SK-N-SH treated with all-trans-retinoic acid at 6 μM for 48 hours (cell line): ENCODE results near the gene EFNB1.
"Not testable (repeated sequence)": the region's sequence is repeated elsewhere in the genome, so short reads cannot be mapped to it uniquely, and the experiment has no call there.

Experiments
- ATAC-seq: fragments of 200-7000 bp; cut with Tn5 transposase; 3 replicates; pipeline ENCODE4 v1.9.1; 2020; ENCODE audit warnings: mild to moderate bottlenecking, moderate library complexity
- ARNTL ChIP-seq: fragments of 450-650 bp; formaldehyde crosslinking; IDR thresholded peaks from 2 replicates; pipeline ENCODE4 v1.5.0; 2020; ENCODE audit warnings: low read depth, mild to moderate bottlenecking, moderate library complexity, borderline replicate concordance
- BACH2 ChIP-seq: fragments of 250-450 bp; sonication (Bioruptor Pico); IDR thresholded peaks from 2 replicates; pipeline ENCODE4 v1.9.0; 2021; ENCODE audit warnings: mild to moderate bottlenecking, borderline replicate concordance
- CSDC2 ChIP-seq: fragments of 250-450 bp; sonication (Bioruptor Pico); IDR thresholded peaks from 2 replicates; pipeline ENCODE4 v1.5.0; 2020; ENCODE audit warnings: mild to moderate bottlenecking, moderate library complexity
- GLIS3 ChIP-seq: fragments of 250-450 bp; sonication (Bioruptor Pico); IDR thresholded peaks from 2 replicates; pipeline ENCODE4 v1.5.0; 2020; ENCODE audit warnings: mild to moderate bottlenecking, moderate library complexity
- OSR1 ChIP-seq: fragments of 250-450 bp; sonication (Bioruptor Pico); IDR thresholded peaks from 2 replicates; pipeline ENCODE4 v1.8.0; 2022; ENCODE audit warnings: moderate library complexity, mild to moderate bottlenecking, inconsistent platforms
- POU6F1 ChIP-seq: fragments of 250-450 bp; sonication (Bioruptor Pico); IDR thresholded peaks from 2 replicates; pipeline ENCODE4 v1.8.0; 2021; ENCODE audit warnings: low read depth, mild to moderate bottlenecking, moderate library complexity, borderline replicate concordance
- PPARA ChIP-seq: fragments of 250-450 bp; sonication (Bioruptor Pico); IDR thresholded peaks from 2 replicates; pipeline ENCODE4 v1.5.0; 2020; ENCODE audit warnings: mild to moderate bottlenecking, borderline replicate concordance
- TOX ChIP-seq: fragments of 250-450 bp; sonication (Bioruptor Pico); IDR thresholded peaks from 2 replicates; pipeline ENCODE4 v1.8.0; 2021; ENCODE audit warnings: mild to moderate bottlenecking, moderate library complexity, borderline replicate concordance
- TSHZ2 ChIP-seq: fragments of 250-450 bp; sonication (Bioruptor Pico); IDR thresholded peaks from 2 replicates; pipeline ENCODE4 v1.5.0; 2020; ENCODE audit warnings: mild to moderate bottlenecking, moderate library complexity
- ZC3H10 ChIP-seq: fragments of 250-450 bp; sonication (Bioruptor Pico); IDR thresholded peaks from 2 replicates; pipeline ENCODE4 v1.5.1; 2021; ENCODE audit warnings: mild to moderate bottlenecking, moderate library complexity
- ZFP30 ChIP-seq: fragments of 450-650 bp; formaldehyde crosslinking; IDR thresholded peaks from 2 replicates; pipeline ENCODE4 v1.5.0; 2022; ENCODE audit warnings: mild to moderate bottlenecking, moderate library complexity
- ZNF565 ChIP-seq: fragments of 450-650 bp; formaldehyde crosslinking; conservative IDR thresholded peaks from 2 replicates; pipeline ENCODE4 v1.5.0; 2020; ENCODE audit warnings: low read depth, mild to moderate bottlenecking, moderate library complexity
- ZNF70 ChIP-seq: fragments of 450-650 bp; formaldehyde crosslinking; IDR thresholded peaks from 2 replicates; pipeline ENCODE4 v1.5.0; 2020; ENCODE audit warnings: mild to moderate bottlenecking, moderate library complexity
- ZNF8 ChIP-seq: fragments of 450-650 bp; formaldehyde crosslinking; IDR thresholded peaks from 2 replicates; pipeline ENCODE4 v1.5.0; 2020; ENCODE audit warnings: mild to moderate bottlenecking, moderate library complexity
- TF ChIP-seq, protein P1 (sequence below): fragments of 250-450 bp; sonication (Bioruptor Pico); IDR thresholded peaks from 2 replicates; pipeline ENCODE4 v1.5.1; 2020; ENCODE audit warnings: low read depth, mild to moderate bottlenecking, moderate library complexity
- TF ChIP-seq, protein P2 (sequence below): fragments of 250-450 bp; sonication (Bioruptor Pico); IDR thresholded peaks from 2 replicates; pipeline ENCODE4 v1.8.0; 2020; ENCODE audit warnings: mild to moderate bottlenecking, moderate library complexity, borderline replicate concordance

The EFNB1 gene

GRCh38 chrX:68828740-68829581, at the start of gene EFNB1:
EFNB1 (plus strand) TSS chrX:68829021; CDS start chrX:68829777, 756 bp downstream.
- ATAC-seq = peak; percentile 88
- TF ChIP-seq TSHZ2 (CRISPR knock-in tag) = no peak
- no peak for TF ChIP-seq ZNF70 (CRISPR knock-in tag)
- TF ChIP-seq ARNTL = no peak
- TF ChIP-seq PPARA = no peak
- TF ChIP-seq ZC3H10 (CRISPR knock-in tag) = no peak
- TF ChIP-seq ZNF565 (CRISPR knock-in tag) = no peak
- no peak for TF ChIP-seq GLIS3 (CRISPR knock-in tag)
- TF ChIP-seq, protein P1, sequence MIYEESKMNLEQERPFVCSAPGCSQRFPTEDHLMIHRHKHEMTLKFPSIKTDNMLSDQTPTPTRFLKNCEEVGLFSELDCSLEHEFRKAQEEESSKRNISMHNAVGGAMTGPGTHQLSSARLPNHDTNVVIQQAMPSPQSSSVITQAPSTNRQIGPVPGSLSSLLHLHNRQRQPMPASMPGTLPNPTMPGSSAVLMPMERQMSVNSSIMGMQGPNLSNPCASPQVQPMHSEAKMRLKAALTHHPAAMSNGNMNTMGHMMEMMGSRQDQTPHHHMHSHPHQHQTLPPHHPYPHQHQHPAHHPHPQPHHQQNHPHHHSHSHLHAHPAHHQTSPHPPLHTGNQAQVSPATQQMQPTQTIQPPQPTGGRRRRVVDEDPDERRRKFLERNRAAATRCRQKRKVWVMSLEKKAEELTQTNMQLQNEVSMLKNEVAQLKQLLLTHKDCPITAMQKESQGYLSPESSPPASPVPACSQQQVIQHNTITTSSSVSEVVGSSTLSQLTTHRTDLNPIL (CRISPR knock-in tag) = no peak
- TF ChIP-seq, protein P2, sequence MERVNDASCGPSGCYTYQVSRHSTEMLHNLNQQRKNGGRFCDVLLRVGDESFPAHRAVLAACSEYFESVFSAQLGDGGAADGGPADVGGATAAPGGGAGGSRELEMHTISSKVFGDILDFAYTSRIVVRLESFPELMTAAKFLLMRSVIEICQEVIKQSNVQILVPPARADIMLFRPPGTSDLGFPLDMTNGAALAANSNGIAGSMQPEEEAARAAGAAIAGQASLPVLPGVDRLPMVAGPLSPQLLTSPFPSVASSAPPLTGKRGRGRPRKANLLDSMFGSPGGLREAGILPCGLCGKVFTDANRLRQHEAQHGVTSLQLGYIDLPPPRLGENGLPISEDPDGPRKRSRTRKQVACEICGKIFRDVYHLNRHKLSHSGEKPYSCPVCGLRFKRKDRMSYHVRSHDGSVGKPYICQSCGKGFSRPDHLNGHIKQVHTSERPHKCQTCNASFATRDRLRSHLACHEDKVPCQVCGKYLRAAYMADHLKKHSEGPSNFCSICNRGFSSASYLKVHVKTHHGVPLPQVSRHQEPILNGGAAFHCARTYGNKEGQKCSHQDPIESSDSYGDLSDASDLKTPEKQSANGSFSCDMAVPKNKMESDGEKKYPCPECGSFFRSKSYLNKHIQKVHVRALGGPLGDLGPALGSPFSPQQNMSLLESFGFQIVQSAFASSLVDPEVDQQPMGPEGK (CRISPR knock-in tag) = no peak
- TF ChIP-seq ZNF8 = no peak
- TF ChIP-seq OSR1 = no peak
- TF ChIP-seq BACH2 = no peak
- no peak for TF ChIP-seq CSDC2

DNA sequence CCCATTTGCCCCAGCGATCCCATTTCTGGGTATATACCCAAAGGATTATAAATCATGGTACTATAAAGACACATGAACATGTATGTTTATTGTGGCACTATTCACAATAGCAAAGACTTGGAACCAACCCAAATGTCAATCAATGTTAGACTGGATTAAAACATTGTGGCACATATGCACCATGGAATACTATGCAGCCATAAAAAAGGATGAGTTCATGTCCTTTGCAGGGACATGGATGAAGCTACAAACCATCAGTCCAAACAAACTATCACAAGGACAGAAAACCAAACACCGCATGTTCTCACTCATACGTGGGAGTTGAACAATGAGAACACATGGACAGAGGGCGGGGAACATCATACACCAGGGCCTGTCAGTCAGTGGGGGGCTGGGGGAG, 47.5 kb upstream of the EFNB1 start:
- not testable (repeated sequence) for ATAC-seq

- no peak for TF ChIP-seq POU6F1 (CRISPR knock-in tag)
- no peak for TF ChIP-seq CSDC2
- TF ChIP-seq ZFP30 (CRISPR knock-in tag) = no peak
- no peak for TF ChIP-seq TOX
- no peak for TF ChIP-seq GLIS3 (CRISPR knock-in tag)
- ATAC-seq = no peak
Measured at GRCh38 chrX:68784816-68785215, 44.0 kb upstream of the EFNB1 start.

- ATAC-seq = not testable (repeated sequence)
Measured at GRCh38 chrX:68786581-68786980, 42.2 kb upstream of the EFNB1 start.

DNA sequence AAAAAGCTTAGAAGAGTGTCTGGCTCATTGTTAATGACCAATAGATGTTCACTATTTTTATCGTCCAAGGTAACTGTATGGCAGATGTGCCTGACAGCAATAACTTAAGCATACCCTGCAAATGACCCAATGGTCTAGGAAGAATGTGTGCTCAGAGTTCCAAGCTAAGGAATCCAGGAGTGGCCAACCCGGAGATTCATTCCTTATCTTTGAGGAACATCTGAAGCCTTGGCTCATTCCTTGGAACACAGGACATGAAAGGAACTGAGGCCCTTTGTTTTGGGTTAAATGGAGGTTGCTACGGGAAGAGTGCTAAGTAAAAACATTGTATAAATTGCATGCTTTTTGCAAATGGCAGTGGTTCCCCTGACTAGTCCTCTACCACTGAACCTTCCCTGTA, 38.9 kb upstream of the EFNB1 start:
- no peak for ATAC-seq
- TF ChIP-seq, protein P1 (CRISPR knock-in tag) = no peak
- TF ChIP-seq ZNF565 (CRISPR knock-in tag) = no peak
- no peak for TF ChIP-seq POU6F1 (CRISPR knock-in tag)
- no peak for TF ChIP-seq BACH2
- no peak for TF ChIP-seq ZNF70 (CRISPR knock-in tag)
